ENCODE results near the gene GABRR3.

GABRR3 gene

DNA sequence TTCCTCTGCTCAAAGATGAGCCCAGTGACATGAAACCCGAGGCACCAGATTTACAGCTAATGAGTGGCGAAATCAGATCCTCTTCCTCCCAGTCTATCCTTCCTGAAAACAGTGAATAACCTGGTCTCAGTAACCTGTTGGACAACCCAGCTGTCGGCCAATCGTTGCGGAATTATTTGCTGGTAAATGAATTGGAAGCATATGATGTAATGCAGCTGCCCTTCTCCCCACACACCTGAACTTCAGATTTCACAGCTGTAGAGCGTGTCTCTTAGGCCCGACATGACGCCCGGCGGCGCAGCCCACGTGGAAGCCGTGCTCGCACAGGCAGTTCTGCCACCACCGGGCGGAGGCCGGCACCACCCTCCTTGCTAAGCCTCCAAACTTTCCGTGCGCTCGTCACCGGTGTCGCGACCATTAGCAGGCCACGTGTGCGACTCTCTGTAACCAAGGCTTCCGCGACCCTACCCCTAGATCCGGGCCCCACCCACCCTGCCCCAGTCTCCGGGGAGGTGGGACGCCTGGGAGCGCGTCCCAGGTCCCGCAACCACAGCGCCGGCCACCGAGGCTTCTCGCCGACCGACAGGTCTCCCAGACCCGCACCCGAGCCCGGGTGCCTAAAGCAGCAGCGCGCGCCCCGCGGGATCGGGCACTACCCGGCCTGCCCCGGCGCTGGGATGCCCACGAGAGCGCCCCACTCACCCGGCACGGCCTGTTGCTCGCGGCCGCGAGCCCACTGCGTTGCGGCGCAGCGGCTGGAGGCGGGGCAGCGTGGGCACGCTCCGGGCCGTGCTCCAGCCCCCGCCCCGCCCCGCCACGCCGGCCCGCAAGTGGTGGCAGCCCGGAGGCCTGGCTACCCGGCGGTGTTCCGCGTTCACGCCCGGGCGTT, 63.2 kb downstream of the GABRR3 start, which contains the start of gene RIOX2:
Gene RIOX2, minus strand, starts transcription at position 753 of the 889 bp plus-strand sequence. CDS start 4,838 bp downstream, outside the sequence.
- Histone ChIP-seq H3K9me2 (ENCODE audit: low read depth, low read length) (no peaks in the 10 kb centered on the region), H3K27me3 (ENCODE audit: insufficient read depth, low read length) (no peaks in the 10 kb centered on the region), H3K79me2 (ENCODE audit: insufficient read depth, low read length) (peaks cover 27% of the 10 kb centered on the region), H3F3A (ENCODE audit: insufficient read depth, low read length) (no peaks in the 10 kb centered on the region), H3K9me3 (ENCODE audit: low read length) (no peaks in the 10 kb centered on the region), H4K20me1 (ENCODE audit: insufficient read depth, low read length) (no peaks in the 10 kb centered on the region), H3K4me2 (ENCODE audit: low read length) (peak within 1 kb of the TSS; percentile 95), H3K36me3 (ENCODE audit: insufficient read depth, low read length) (peaks cover 8% of the 10 kb centered on the region; the same call in 1 of the 2 replicates), H3K27ac (ENCODE audit: low read depth, low read length, poor library complexity, severe bottlenecking) (peak within 1 kb of the TSS; percentile 68), H3K9ac (ENCODE audit: low read length) (peak within 1 kb of the TSS; percentile 82), H2AFZ (ENCODE audit: low read length) (peak within 1 kb of the TSS; percentile 96), H3K4me3 (ENCODE audit: low read depth, low read length, poor library complexity, severe bottlenecking) (peak within 1 kb of the TSS; percentile 73), H3K4me1 (ENCODE audit: insufficient read depth, low read length, severe bottlenecking) (peaks cover 33% of the 10 kb centered on the region)
- TF ChIP-seq, protein P1, sequence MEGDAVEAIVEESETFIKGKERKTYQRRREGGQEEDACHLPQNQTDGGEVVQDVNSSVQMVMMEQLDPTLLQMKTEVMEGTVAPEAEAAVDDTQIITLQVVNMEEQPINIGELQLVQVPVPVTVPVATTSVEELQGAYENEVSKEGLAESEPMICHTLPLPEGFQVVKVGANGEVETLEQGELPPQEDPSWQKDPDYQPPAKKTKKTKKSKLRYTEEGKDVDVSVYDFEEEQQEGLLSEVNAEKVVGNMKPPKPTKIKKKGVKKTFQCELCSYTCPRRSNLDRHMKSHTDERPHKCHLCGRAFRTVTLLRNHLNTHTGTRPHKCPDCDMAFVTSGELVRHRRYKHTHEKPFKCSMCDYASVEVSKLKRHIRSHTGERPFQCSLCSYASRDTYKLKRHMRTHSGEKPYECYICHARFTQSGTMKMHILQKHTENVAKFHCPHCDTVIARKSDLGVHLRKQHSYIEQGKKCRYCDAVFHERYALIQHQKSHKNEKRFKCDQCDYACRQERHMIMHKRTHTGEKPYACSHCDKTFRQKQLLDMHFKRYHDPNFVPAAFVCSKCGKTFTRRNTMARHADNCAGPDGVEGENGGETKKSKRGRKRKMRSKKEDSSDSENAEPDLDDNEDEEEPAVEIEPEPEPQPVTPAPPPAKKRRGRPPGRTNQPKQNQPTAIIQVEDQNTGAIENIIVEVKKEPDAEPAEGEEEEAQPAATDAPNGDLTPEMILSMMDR (IDR thresholded peaks at IDR 0.05; ENCODE audit: low read length), result no peak
- no peak for TF ChIP-seq EZH2 (IDR thresholded peaks at IDR 0.05; ENCODE audit: borderline replicate concordance, low read length)

DNA sequence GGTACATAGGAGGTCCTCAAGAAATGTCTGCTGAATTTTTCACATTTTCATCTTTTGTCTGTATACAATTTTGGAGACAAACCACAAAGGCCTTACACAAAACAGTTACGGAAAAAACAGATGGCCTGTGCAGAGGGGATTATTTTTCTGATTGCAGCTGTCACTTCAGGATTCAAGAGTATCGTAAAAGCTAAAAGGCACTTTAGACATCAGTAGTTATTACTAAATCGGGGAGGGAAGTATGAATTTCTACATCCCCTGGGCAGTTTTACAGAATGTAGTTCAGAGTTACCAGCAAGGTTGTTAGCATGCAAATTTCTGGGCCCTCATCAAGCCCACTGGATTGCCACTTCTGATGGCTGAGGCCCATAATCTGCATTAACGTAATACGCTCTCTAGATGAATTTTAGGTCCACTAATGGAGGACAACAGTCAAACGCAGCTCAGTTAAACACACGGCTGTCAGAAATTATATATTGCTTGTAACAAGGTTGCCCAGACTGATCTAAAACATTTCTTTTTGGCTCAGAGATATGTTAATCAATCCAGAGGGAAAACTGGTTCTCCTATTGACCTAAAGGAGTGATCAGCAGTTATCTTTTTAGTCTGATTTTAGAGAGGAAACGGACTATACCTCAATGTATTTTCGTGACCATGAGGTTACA, 64.0 kb downstream of the GABRR3 start:
- TF ChIP-seq EZH2 (IDR thresholded peaks at IDR 0.05; ENCODE audit: borderline replicate concordance, low read length), result no peak
- TF ChIP-seq, protein P1 (IDR thresholded peaks at IDR 0.05; ENCODE audit: low read length), result no peak
- Histone ChIP-seq H3K9ac (ENCODE audit: low read length) (peak overlapping the region; percentile 82), H3K9me2 (ENCODE audit: low read depth, low read length) (no peaks in the 10 kb centered on the region), H3K27me3 (ENCODE audit: insufficient read depth, low read length) (no peaks in the 10 kb centered on the region), H3K4me2 (ENCODE audit: low read length) (peak overlapping the region; percentile 95), H3K4me3 (ENCODE audit: low read depth, low read length, poor library complexity, severe bottlenecking) (peak overlapping the region; percentile 73), H3K27ac (ENCODE audit: low read depth, low read length, poor library complexity, severe bottlenecking) (peak overlapping the region; percentile 68), H4K20me1 (ENCODE audit: insufficient read depth, low read length) (no peaks in the 10 kb centered on the region), H3K9me3 (ENCODE audit: low read length) (no peaks in the 10 kb centered on the region), H3K36me3 (ENCODE audit: insufficient read depth, low read length) (peaks cover 14% of the 10 kb centered on the region; the same call in 1 of the 2 replicates), H3K4me1 (ENCODE audit: insufficient read depth, low read length, severe bottlenecking) (peaks cover 33% of the 10 kb centered on the region), H3F3A (ENCODE audit: insufficient read depth, low read length) (no peaks in the 10 kb centered on the region), H3K79me2 (ENCODE audit: insufficient read depth, low read length) (peaks cover 27% of the 10 kb centered on the region), H2AFZ (ENCODE audit: low read length) (no peak overlapping the region)

DNA sequence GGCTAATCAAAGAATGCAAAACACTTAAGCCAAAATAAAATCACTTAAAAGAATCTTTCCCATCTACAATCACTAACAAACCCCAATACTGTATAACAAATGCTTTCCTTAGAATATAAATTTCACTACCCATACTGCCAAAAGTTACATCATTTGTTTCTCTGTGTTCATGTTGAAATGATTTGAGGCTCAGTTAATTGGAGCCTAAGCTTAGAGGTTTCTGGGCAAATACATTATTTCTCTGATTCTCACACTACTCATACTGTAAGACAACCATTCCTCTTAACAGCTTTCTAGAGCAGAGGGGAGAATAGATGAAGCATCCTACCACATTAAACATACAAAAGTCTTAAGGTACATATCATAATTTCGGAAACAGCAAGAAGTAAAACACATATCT, 65.0 kb downstream of the GABRR3 start:
- H3K9me3 ChIP-seq (ENCODE audit: low read length), result no peaks in the 10 kb centered on the region
- no peaks in the 10 kb centered on the region for H3F3A ChIP-seq (ENCODE audit: insufficient read depth, low read length)
- H3K9ac ChIP-seq (ENCODE audit: low read length), result peak overlapping the region; percentile 82
- no peaks in the 10 kb centered on the region for H3K27me3 ChIP-seq (ENCODE audit: insufficient read depth, low read length)
- no peak overlapping the region for H2AFZ ChIP-seq (ENCODE audit: low read length)
- H3K4me2 ChIP-seq (ENCODE audit: low read length), result peak overlapping the region; percentile 95
- no peaks in the 10 kb centered on the region for H3K9me2 ChIP-seq (ENCODE audit: low read depth, low read length)
- H3K4me3 ChIP-seq (ENCODE audit: low read depth, low read length, poor library complexity, severe bottlenecking), result peak overlapping the region; percentile 73
- peaks cover 21% of the 10 kb centered on the region; the same call in 1 of the 2 replicates for H3K36me3 ChIP-seq (ENCODE audit: insufficient read depth, low read length)
- no peak for TF ChIP-seq EZH2 (IDR thresholded peaks at IDR 0.05; ENCODE audit: borderline replicate concordance, low read length)
- TF ChIP-seq, protein P1 (IDR thresholded peaks at IDR 0.05; ENCODE audit: low read length), result no peak
- peak overlapping the region; percentile 68 for H3K27ac ChIP-seq (ENCODE audit: low read depth, low read length, poor library complexity, severe bottlenecking)
- H3K79me2 ChIP-seq (ENCODE audit: insufficient read depth, low read length), result peaks cover 27% of the 10 kb centered on the region
- H3K4me1 ChIP-seq (ENCODE audit: insufficient read depth, low read length, severe bottlenecking), result peaks cover 31% of the 10 kb centered on the region
- H4K20me1 ChIP-seq (ENCODE audit: insufficient read depth, low read length), result no peaks in the 10 kb centered on the region
